Neutrophil (primary cell): ENCODE results near the gene CEP89.

Source experiments
- H3K27ac ChIP-seq: fragments of 200-600 bp; sonication (generic); 2 replicates; pipeline ENCODE4 v1.5.1; 2016; ENCODE audit warnings: mild to moderate bottlenecking, moderate library complexity
- H3K27me3 ChIP-seq: fragments of 200-600 bp; sonication (generic); 2 replicates; pipeline ENCODE4 v1.6.0; 2016; ENCODE audit warnings: mild to moderate bottlenecking
- H3K36me3 ChIP-seq: fragments of 200-600 bp; sonication (generic); 2 replicates; pipeline ENCODE4 v1.5.1; 2017
- H3K4me1 ChIP-seq, 2 experiments: fragments of 200-600 bp in 1 of 2; sonication (generic) in 1 of 2; 1 replicate in 1 of 2; 2 replicates in 1 of 2; pipeline versions ENCODE4 v1.5.1 to v1.6.1; 2013 to 2016; ENCODE audit warnings: low read depth in 1 of 2, low read length in 1 of 2, mild to moderate bottlenecking in 1 of 2, moderate library complexity in 1 of 2; ENCODE audit not compliant: control insufficient read depth in 1 of 2, insufficient read depth in 1 of 2
- H3K4me3 ChIP-seq, 2 experiments: fragments of 200-600 bp in 1 of 2; sonication (generic) in 1 of 2; 1 replicate in 1 of 2; 2 replicates in 1 of 2; pipeline ENCODE4 v1.5.1; 2013 to 2016; ENCODE audit warnings: low read depth in 1 of 2, low read length in 1 of 2, mild to moderate bottlenecking in 1 of 2, moderate library complexity in 1 of 2
- H3K9me3 ChIP-seq: fragments of 200-600 bp; sonication (generic); 2 replicates; pipeline ENCODE4 v1.5.1; 2016
- CTCF ChIP-seq: fragments of 200-600 bp; sonication (generic); IDR thresholded peaks from 2 replicates; pipeline ENCODE4 v1.5.1; 2016; ENCODE audit warnings: antibody characterized with exemption

CEP89 gene

GRCh38 chr19:32878988-32879387 lies 92.8 kb downstream of the CEP89 start:
- H3K27me3 ChIP-seq, result no peaks in the 10 kb centered on the region
- H3K27ac ChIP-seq, result no peak overlapping the region
- no peaks in the 10 kb centered on the region for H3K4me1 ChIP-seq
- H3K36me3 ChIP-seq, result peaks cover 11% of the 10 kb centered on the region
- no peak overlapping the region for H3K4me3 ChIP-seq
- TF ChIP-seq CTCF, result no peak
- H3K9me3 ChIP-seq, result no peaks in the 10 kb centered on the region

- Histone ChIP-seq H3K27ac (no peak overlapping the region), H3K9me3 (no peaks in the 10 kb centered on the region), H3K4me3 (no peak overlapping the region), H3K36me3 (peaks cover 11% of the 10 kb centered on the region), H3K4me1 (no peaks in the 10 kb centered on the region), H3K27me3 (no peaks in the 10 kb centered on the region)
- no peak for TF ChIP-seq CTCF
Observed at GRCh38 chr19:32877977-32878745, 93.6 kb downstream of the CEP89 start.

- Histone ChIP-seq H3K9me3 (no peaks in the 10 kb centered on the region), H3K4me1 (no peaks in the 10 kb centered on the region), H3K27me3 (no peaks in the 10 kb centered on the region), H3K27ac (no peak overlapping the region), H3K36me3 (peaks cover 11% of the 10 kb centered on the region), H3K4me3 (no peak overlapping the region)
- no peak for TF ChIP-seq CTCF
Observed at GRCh38 chr19:32877323-32877912, 94.3 kb downstream of the CEP89 start.

GRCh38 chr19:32876919-32877285 lies 94.9 kb downstream of the CEP89 start:
- no peak overlapping the region for H3K4me3 ChIP-seq
- H3K27me3 ChIP-seq, result no peaks in the 10 kb centered on the region
- H3K4me1 ChIP-seq, result no peaks in the 10 kb centered on the region
- H3K27ac ChIP-seq, result no peak overlapping the region
- H3K9me3 ChIP-seq, result no peaks in the 10 kb centered on the region
- no peak for TF ChIP-seq CTCF
- peaks cover 11% of the 10 kb centered on the region for H3K36me3 ChIP-seq

GRCh38 chr19:32876236-32876918 lies 95.4 kb downstream of the CEP89 start:
- no peaks in the 10 kb centered on the region for H3K4me1 ChIP-seq
- H3K27me3 ChIP-seq, result no peaks in the 10 kb centered on the region
- no peaks in the 10 kb centered on the region for H3K9me3 ChIP-seq
- H3K36me3 ChIP-seq, result peaks cover 11% of the 10 kb centered on the region
- no peak overlapping the region for H3K4me3 ChIP-seq
- no peak overlapping the region for H3K27ac ChIP-seq
- no peak for TF ChIP-seq CTCF
